ENCODE results near the gene MAPK12. TPM values are rescaled to one million over a fixed set of nuclear protein-coding genes. Genes with fewer than 3 reads are reported as not detected.
"Not testable (repeated sequence)": the region's sequence is repeated elsewhere in the genome, so short reads cannot be mapped to it uniquely, and the experiment has no call there.

The MAPK12 gene
- total and polyA plus RNA-seq, 4 donors, result 0.83 to 2.8 (median 1.9) TPM

- TF ChIP-seq GABPA (IDR thresholded peaks at IDR 0.05 in 1 of 2, conservative IDR thresholded peaks at IDR 0.05 in 1 of 2), result no peak
- no peak for TF ChIP-seq RAD21 (IDR thresholded peaks at IDR 0.05)
- 60% methylated on average over 7 of the region's 7 CpGs for WGBS
- no peak overlapping the region for H3K9ac ChIP-seq (ENCODE audit: low read depth in 1 of 2, low read length in 2 of 2)
- peaks cover 15 to 23% (median 18%) of the 10 kb centered on the region in 4 donors for H3K4me1 ChIP-seq (ENCODE audit: control insufficient read depth in 4 of 4, insufficient read depth in 4 of 4, low read length in 3 of 4)
- H3K36me3 ChIP-seq (ENCODE audit: control insufficient read depth in 4 of 4, insufficient read depth in 3 of 4, low read depth in 1 of 4, low read length in 3 of 4), result peaks cover 10 to 41% (median 23%) of the 10 kb centered on the region in 4 donors
- no peaks in the 10 kb centered on the region for H3K27me3 ChIP-seq (ENCODE audit: control insufficient read depth in 4 of 4, insufficient read depth in 4 of 4, low read length in 3 of 4)
- H3K9me3 ChIP-seq (ENCODE audit: control insufficient read depth in 4 of 4, low read length in 3 of 4), result no peaks in the 10 kb centered on the region
- H3K4me3 ChIP-seq (ENCODE audit: low read depth in 1 of 3, low read length in 3 of 3), result no peak overlapping the region
- DNase-seq (ENCODE audit: low spot score), result no peak
- no peak overlapping the region for H3K27ac ChIP-seq (ENCODE audit: low read depth in 1 of 2, low read length in 2 of 2)
These were observed 13.3 kb upstream of the MAPK12 start for GRCh38 chr22:50274771-50275170.

DNA sequence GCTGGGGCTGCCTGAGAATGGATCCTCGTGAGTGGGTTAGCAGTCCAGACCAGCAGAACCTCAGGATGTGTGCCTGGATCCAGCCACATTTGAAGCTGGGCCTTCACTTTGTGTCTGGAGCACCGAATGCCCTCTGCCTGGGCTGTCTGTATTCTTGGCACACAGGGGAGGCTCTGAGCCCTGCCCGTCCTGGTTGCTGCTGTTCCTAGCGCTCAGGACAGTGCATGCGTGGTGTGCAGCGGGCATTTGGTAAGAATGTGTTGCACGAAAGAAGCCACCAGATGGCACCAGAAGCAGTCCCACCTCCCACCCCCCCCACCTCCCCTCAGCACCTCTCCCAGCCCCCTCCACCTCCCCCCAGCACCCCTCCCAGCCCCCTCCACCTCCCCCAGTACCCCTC, 12.8 kb upstream of the MAPK12 start:
- H3K27me3 ChIP-seq (ENCODE audit: control insufficient read depth in 4 of 4, insufficient read depth in 4 of 4, low read length in 3 of 4), result no peaks in the 10 kb centered on the region
- peaks cover 6 to 36% (median 20%) of the 10 kb centered on the region in 4 donors for H3K36me3 ChIP-seq (ENCODE audit: control insufficient read depth in 4 of 4, insufficient read depth in 3 of 4, low read depth in 1 of 4, low read length in 3 of 4)
- no peaks in the 10 kb centered on the region for H3K9me3 ChIP-seq (ENCODE audit: control insufficient read depth in 4 of 4, low read length in 3 of 4)
- TF ChIP-seq EGR1 (IDR thresholded peaks at IDR 0.05; ENCODE audit: low read depth in 2 of 2) (no peak), FOXA2 (IDR thresholded peaks at IDR 0.05) (no peak), FOXA1 (IDR thresholded peaks at IDR 0.05) (no peak), YY1 (IDR thresholded peaks at IDR 0.05) (no peak), SP1 (IDR thresholded peaks at IDR 0.05) (no peak), JUND (IDR thresholded peaks at IDR 0.05) (no peak), RAD21 (IDR thresholded peaks at IDR 0.05) (peak in 1 of 2 donors; percentile 69), ZBTB33 (IDR thresholded peaks at IDR 0.05) (no peak), TAF1 (conservative IDR thresholded peaks at IDR 0.05) (no peak), NR2F2 (IDR thresholded peaks at IDR 0.05) (no peak), REST (IDR thresholded peaks at IDR 0.05) (no peak), RXRA (IDR thresholded peaks at IDR 0.05) (no peak), CTCF (IDR thresholded peaks at IDR 0.05; ENCODE audit: low read depth, low read length, missing input control) (peak; percentile 36), HNF4A (conservative IDR thresholded peaks at IDR 0.05) (no peak)
- TF ChIP-seq, protein P1, sequence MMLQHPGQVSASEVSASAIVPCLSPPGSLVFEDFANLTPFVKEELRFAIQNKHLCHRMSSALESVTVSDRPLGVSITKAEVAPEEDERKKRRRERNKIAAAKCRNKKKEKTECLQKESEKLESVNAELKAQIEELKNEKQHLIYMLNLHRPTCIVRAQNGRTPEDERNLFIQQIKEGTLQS (IDR thresholded peaks at IDR 0.05), result no peak
- TF ChIP-seq, protein P2, sequence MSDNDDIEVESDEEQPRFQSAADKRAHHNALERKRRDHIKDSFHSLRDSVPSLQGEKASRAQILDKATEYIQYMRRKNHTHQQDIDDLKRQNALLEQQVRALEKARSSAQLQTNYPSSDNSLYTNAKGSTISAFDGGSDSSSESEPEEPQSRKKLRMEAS (IDR thresholded peaks at IDR 0.05), result no peak
- peaks cover 15 to 27% (median 23%) of the 10 kb centered on the region in 4 donors for H3K4me1 ChIP-seq (ENCODE audit: control insufficient read depth in 4 of 4, insufficient read depth in 4 of 4, low read length in 3 of 4)
- no peak overlapping the region for H3K9ac ChIP-seq (ENCODE audit: low read depth in 1 of 2, low read length in 2 of 2)
- DNase-seq (ENCODE audit: low spot score), result no peak
- H3K27ac ChIP-seq (ENCODE audit: low read depth in 1 of 2, low read length in 2 of 2), result no peak overlapping the region
- 21% methylated on average over 7 of the region's 7 CpGs for WGBS
- no peak overlapping the region for H3K4me3 ChIP-seq (ENCODE audit: low read depth in 1 of 3, low read length in 3 of 3)

- H3K27me3 ChIP-seq (ENCODE audit: control insufficient read depth in 4 of 4, insufficient read depth in 4 of 4, low read length in 3 of 4); H3K27ac ChIP-seq (ENCODE audit: low read depth in 1 of 2, low read length in 2 of 2); H3K9ac ChIP-seq (ENCODE audit: low read depth in 1 of 2, low read length in 2 of 2); DNase-seq (ENCODE audit: low spot score); H3K9me3 ChIP-seq (ENCODE audit: control insufficient read depth in 4 of 4, low read length in 3 of 4); H3K4me3 ChIP-seq (ENCODE audit: low read depth in 1 of 3, low read length in 3 of 3): not testable (repeated sequence)
- Histone ChIP-seq H3K36me3 (ENCODE audit: control insufficient read depth in 4 of 4, insufficient read depth in 3 of 4, low read depth in 1 of 4, low read length in 3 of 4) (peaks cover 6 to 31% (median 15%) of the 10 kb centered on the region in 4 donors), H3K4me1 (ENCODE audit: control insufficient read depth in 4 of 4, insufficient read depth in 4 of 4, low read length in 3 of 4) (peaks cover 19 to 32% (median 25%) of the 10 kb centered on the region in 4 donors)
- WGBS, result 81% methylated on average over 10 of the region's 10 CpGs
These were observed 12.3 kb upstream of the MAPK12 start for GRCh38 chr22:50273781-50274180.

- not testable (repeated sequence) for DNase-seq (ENCODE audit: low spot score); H3K27ac ChIP-seq (ENCODE audit: low read depth in 1 of 2, low read length in 2 of 2); H3K4me3 ChIP-seq (ENCODE audit: low read depth in 1 of 3, low read length in 3 of 3); H3K9me3 ChIP-seq (ENCODE audit: control insufficient read depth in 4 of 4, low read length in 3 of 4); H3K27me3 ChIP-seq (ENCODE audit: control insufficient read depth in 4 of 4, insufficient read depth in 4 of 4, low read length in 3 of 4); H3K9ac ChIP-seq (ENCODE audit: low read depth in 1 of 2, low read length in 2 of 2)
- Histone ChIP-seq H3K4me1 (ENCODE audit: control insufficient read depth in 4 of 4, insufficient read depth in 4 of 4, low read length in 3 of 4) (peaks cover 24 to 37% (median 27%) of the 10 kb centered on the region in 4 donors), H3K36me3 (ENCODE audit: control insufficient read depth in 4 of 4, insufficient read depth in 3 of 4, low read depth in 1 of 4, low read length in 3 of 4) (peaks cover 1 to 27% (median 14%) of the 10 kb centered on the region in 4 donors)
- 52% methylated on average over 11 of the region's 11 CpGs for WGBS
These were observed 11.9 kb upstream of the MAPK12 start for GRCh38 chr22:50273352-50273751.

Measured in liver (tissue), 9 donors.